ENCODE measurements around the gene SURF2. TPM values are rescaled to one million over a fixed set of nuclear protein-coding genes. Genes with fewer than 3 reads are reported as not detected.

Gene SURF2
- total RNA-seq, 1 experiment from 2014 or later, result 51.3 TPM

GRCh38 chr9:133353548-133353947 lies 2.8 kb upstream of the SURF2 start:
- DNase-seq (ENCODE audit: extremely low read depth, low read depth), result no peak

- no peak for DNase-seq (ENCODE audit: extremely low read depth, low read depth)
These were observed 1.6 kb upstream of the SURF2 start for GRCh38 chr9:133354766-133355165.

- DNase-seq (ENCODE audit: extremely low read depth, low read depth), result no peak
These were observed 431 bp upstream of the SURF2 start for GRCh38 chr9:133355881-133356357.

GRCh38 chr9:133357656-133358055 lies 1.3 kb downstream of the SURF2 start:
- no peak for DNase-seq (ENCODE audit: extremely low read depth, low read depth)

GRCh38 chr9:133359399-133360175 lies 3.2 kb downstream of the SURF2 start:
- DNase-seq (ENCODE audit: extremely low read depth, low read depth), result no peak

- DNase-seq (ENCODE audit: extremely low read depth, low read depth), result no peak
These were observed 4.3 kb downstream of the SURF2 start for GRCh38 chr9:133360400-133361393.

- no peak for DNase-seq (ENCODE audit: extremely low read depth, low read depth)
These were observed 5.2 kb downstream of the SURF2 start for GRCh38 chr9:133361507-133362092.

- DNase-seq (ENCODE audit: extremely low read depth, low read depth), result no peak
These were observed 6.2 kb downstream of the SURF2 start for GRCh38 chr9:133362359-133363044.

GRCh38 chr9:133366435-133366834 lies 10.1 kb downstream of the SURF2 start:
- no peak for DNase-seq (ENCODE audit: extremely low read depth, low read depth)

GRCh38 chr9:133367221-133367620 lies 10.9 kb downstream of the SURF2 start:
- no peak for DNase-seq (ENCODE audit: extremely low read depth, low read depth)

GRCh38 chr9:133367778-133368177 lies 11.4 kb downstream of the SURF2 start:
- no peak for DNase-seq (ENCODE audit: extremely low read depth, low read depth)

- DNase-seq (ENCODE audit: extremely low read depth, low read depth), result peak; percentile 38
These were observed 12.0 kb downstream of the SURF2 start for GRCh38 chr9:133368249-133368881.

GRCh38 chr9:133369422-133369821 lies 13.1 kb downstream of the SURF2 start:
- no peak for DNase-seq (ENCODE audit: extremely low read depth, low read depth)

- DNase-seq (ENCODE audit: extremely low read depth, low read depth), result no peak
These were observed 13.6 kb downstream of the SURF2 start for GRCh38 chr9:133369933-133370332.

- DNase-seq (ENCODE audit: extremely low read depth, low read depth), result no peak
These were observed 14.3 kb downstream of the SURF2 start for GRCh38 chr9:133370685-133371084.

GRCh38 chr9:133371261-133371711 lies 14.9 kb downstream of the SURF2 start:
- DNase-seq (ENCODE audit: extremely low read depth, low read depth), result no peak

- no peak for DNase-seq (ENCODE audit: extremely low read depth, low read depth)
These were observed 15.8 kb downstream of the SURF2 start for GRCh38 chr9:133372144-133372543.

GRCh38 chr9:133374612-133375115 lies 18.3 kb downstream of the SURF2 start:
- no peak for DNase-seq (ENCODE audit: extremely low read depth, low read depth)

- DNase-seq (ENCODE audit: extremely low read depth, low read depth), result no peak
These were observed 18.9 kb downstream of the SURF2 start for GRCh38 chr9:133375116-133375723.
